SK-N-MC (cell line): ENCODE results near the gene SOAT1.

ENCODE experiments used
- EZH2 ChIP-seq: fragments of 200-600 bp; sonication (generic); IDR thresholded peaks from one replicate; pipeline ENCODE4 v1.6.1; 2017; ENCODE audit warnings: antibody characterized with exemption
- FOXP2 ChIP-seq: optimal IDR thresholded peaks from 2 replicates; pipeline ENCODE3; 2011; ENCODE audit warnings: mild to moderate bottlenecking, moderate library complexity; ENCODE audit not compliant: insufficient read depth; ENCODE audit errors: extremely low read length, control extremely low read depth
- POLR2AphosphoS5 ChIP-seq: IDR thresholded peaks from 2 replicates; pipeline ENCODE4 v1.6.1; 2012; ENCODE audit warnings: mild to moderate bottlenecking, low read depth, low read length, borderline replicate concordance

GRCh38 chr1:179372160-179372559, 78.6 kb downstream of the SOAT1 start:
- no peak for TF ChIP-seq EZH2
- no peak for TF ChIP-seq POLR2AphosphoS5
- no peak for TF ChIP-seq FOXP2
